GM23338 (cell line): ENCODE measurements around the gene MIPEP.

Experiments
- EZH2 ChIP-seq: fragments of 200-600 bp; sonication (generic); IDR thresholded peaks from one replicate; pipeline ENCODE4 v1.8.0; 2017; ENCODE audit warnings: antibody characterized with exemption, mild to moderate bottlenecking, low read depth; ENCODE audit not compliant: unreplicated experiment
- POLR2AphosphoS5 ChIP-seq: IDR thresholded peaks from 2 replicates; pipeline ENCODE4 v1.6.1; 2016; ENCODE audit warnings: antibody characterized with exemption, low read depth
- TF ChIP-seq, protein P1 (sequence below): fragments of 250-450 bp; sonication (Bioruptor Pico); IDR thresholded peaks from 2 replicates; pipeline ENCODE4 v1.5.0; 2020; ENCODE audit warnings: mild to moderate bottlenecking, moderate library complexity
- TF ChIP-seq, protein P2 (sequence below), 2 experiments: fragments of 200-600 bp in 1 of 2; sonication (generic) in 1 of 2; conservative IDR thresholded peaks; 2 replicates each; pipeline versions ENCODE4 v1.5.1 to v1.6.1; 2016 to 2017; ENCODE audit warnings: antibody characterized with exemption in 2 of 2, low read depth in 2 of 2, mild to moderate bottlenecking in 2 of 2, moderate library complexity in 1 of 2

DNA sequence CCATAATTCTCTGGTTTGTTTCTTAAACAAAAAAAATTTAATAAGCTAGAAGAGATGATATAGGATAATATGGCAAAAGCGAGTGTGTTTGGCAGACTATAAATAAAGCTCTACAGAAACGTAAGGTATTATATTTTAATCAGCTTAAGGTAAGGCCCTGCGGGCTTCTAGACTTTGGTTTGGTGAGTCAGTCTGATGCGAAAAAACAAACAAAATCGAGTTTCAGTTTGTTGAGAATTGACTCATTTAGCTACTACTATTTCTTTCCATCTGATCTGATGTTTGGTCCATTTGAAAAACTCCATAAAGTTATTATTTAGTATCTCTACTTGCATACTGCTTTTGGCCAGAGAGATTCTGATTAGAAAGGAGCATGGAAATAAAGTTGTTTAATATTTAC lies 138.0 kb downstream of the MIPEP start:
- TF ChIP-seq, protein P1, sequence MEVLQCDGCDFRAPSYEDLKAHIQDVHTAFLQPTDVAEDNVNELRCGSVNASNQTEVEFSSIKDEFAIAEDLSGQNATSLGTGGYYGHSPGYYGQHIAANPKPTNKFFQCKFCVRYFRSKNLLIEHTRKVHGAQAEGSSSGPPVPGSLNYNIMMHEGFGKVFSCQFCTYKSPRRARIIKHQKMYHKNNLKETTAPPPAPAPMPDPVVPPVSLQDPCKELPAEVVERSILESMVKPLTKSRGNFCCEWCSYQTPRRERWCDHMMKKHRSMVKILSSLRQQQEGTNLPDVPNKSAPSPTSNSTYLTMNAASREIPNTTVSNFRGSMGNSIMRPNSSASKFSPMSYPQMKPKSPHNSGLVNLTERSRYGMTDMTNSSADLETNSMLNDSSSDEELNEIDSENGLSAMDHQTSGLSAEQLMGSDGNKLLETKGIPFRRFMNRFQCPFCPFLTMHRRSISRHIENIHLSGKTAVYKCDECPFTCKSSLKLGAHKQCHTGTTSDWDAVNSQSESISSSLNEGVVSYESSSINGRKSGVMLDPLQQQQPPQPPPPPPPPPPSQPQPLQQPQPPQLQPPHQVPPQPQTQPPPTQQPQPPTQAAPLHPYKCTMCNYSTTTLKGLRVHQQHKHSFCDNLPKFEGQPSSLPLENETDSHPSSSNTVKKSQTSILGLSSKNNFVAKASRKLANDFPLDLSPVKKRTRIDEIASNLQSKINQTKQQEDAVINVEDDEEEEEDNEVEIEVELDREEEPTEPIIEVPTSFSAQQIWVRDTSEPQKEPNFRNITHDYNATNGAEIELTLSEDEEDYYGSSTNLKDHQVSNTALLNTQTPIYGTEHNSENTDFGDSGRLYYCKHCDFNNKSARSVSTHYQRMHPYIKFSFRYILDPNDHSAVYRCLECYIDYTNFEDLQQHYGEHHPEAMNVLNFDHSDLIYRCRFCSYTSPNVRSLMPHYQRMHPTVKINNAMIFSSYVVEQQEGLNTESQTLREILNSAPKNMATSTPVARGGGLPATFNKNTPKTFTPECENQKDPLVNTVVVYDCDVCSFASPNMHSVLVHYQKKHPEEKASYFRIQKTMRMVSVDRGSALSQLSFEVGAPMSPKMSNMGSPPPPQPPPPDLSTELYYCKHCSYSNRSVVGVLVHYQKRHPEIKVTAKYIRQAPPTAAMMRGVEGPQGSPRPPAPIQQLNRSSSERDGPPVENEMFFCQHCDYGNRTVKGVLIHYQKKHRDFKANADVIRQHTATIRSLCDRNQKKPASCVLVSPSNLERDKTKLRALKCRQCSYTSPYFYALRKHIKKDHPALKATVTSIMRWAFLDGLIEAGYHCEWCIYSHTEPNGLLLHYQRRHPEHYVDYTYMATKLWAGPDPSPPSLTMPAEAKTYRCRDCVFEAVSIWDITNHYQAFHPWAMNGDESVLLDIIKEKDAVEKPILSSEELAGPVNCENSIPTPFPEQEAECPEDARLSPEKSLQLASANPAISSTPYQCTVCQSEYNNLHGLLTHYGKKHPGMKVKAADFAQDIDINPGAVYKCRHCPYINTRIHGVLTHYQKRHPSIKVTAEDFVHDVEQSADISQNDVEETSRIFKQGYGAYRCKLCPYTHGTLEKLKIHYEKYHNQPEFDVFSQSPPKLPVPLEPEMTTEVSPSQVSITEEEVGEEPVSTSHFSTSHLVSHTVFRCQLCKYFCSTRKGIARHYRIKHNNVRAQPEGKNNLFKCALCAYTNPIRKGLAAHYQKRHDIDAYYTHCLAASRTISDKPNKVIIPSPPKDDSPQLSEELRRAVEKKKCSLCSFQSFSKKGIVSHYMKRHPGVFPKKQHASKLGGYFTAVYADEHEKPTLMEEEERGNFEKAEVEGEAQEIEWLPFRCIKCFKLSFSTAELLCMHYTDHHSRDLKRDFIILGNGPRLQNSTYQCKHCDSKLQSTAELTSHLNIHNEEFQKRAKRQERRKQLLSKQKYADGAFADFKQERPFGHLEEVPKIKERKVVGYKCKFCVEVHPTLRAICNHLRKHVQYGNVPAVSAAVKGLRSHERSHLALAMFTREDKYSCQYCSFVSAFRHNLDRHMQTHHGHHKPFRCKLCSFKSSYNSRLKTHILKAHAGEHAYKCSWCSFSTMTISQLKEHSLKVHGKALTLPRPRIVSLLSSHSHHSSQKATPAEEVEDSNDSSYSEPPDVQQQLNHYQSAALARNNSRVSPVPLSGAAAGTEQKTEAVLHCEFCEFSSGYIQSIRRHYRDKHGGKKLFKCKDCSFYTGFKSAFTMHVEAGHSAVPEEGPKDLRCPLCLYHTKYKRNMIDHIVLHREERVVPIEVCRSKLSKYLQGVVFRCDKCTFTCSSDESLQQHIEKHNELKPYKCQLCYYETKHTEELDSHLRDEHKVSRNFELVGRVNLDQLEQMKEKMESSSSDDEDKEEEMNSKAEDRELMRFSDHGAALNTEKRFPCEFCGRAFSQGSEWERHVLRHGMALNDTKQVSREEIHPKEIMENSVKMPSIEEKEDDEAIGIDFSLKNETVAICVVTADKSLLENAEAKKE (CRISPR knock-in tag), result no peak
- TF ChIP-seq POLR2AphosphoS5 (no peak), EZH2 (no peak)
- TF ChIP-seq, protein P2, sequence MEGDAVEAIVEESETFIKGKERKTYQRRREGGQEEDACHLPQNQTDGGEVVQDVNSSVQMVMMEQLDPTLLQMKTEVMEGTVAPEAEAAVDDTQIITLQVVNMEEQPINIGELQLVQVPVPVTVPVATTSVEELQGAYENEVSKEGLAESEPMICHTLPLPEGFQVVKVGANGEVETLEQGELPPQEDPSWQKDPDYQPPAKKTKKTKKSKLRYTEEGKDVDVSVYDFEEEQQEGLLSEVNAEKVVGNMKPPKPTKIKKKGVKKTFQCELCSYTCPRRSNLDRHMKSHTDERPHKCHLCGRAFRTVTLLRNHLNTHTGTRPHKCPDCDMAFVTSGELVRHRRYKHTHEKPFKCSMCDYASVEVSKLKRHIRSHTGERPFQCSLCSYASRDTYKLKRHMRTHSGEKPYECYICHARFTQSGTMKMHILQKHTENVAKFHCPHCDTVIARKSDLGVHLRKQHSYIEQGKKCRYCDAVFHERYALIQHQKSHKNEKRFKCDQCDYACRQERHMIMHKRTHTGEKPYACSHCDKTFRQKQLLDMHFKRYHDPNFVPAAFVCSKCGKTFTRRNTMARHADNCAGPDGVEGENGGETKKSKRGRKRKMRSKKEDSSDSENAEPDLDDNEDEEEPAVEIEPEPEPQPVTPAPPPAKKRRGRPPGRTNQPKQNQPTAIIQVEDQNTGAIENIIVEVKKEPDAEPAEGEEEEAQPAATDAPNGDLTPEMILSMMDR (conservative IDR thresholded peaks at IDR 0.05; ENCODE audit: low read depth in 2 of 2), result no peak
